ENCODE data around the gene SELENOW.
"Not testable (repeated sequence)": the region's sequence is repeated elsewhere in the genome, so short reads cannot be mapped to it uniquely, and the experiment has no call there.

The SELENOW gene

GRCh38 chr19:47778049-47778953, at the start of gene SELENOW:
Gene SELENOW, plus strand, starts transcription at chr19:47778703. Its CDS starts 83 bp downstream, at chr19:47778786.
- no peaks in the 10 kb centered on the region for H3K9me3 ChIP-seq (ENCODE audit: control insufficient read depth, low read length)
- H3K36me3 ChIP-seq (ENCODE audit: control insufficient read depth, insufficient read depth, low read length) = peaks cover 14% of the 10 kb centered on the region
- peak within 1 kb of the TSS; percentile 98 for H3K9ac ChIP-seq (ENCODE audit: low read length)
- H3K27me3 ChIP-seq (ENCODE audit: control insufficient read depth, insufficient read depth, low read length) = no peaks in the 10 kb centered on the region
- H3K4me1 ChIP-seq (ENCODE audit: control insufficient read depth, insufficient read depth, low read length) = peaks cover 44% of the 10 kb centered on the region
- peak within 1 kb of the TSS; percentile 93 for H3K4me3 ChIP-seq (ENCODE audit: low read length)

GRCh38 chr19:47729468-47729798, 49.1 kb upstream of the SELENOW start:
- Histone ChIP-seq H3K9me3 (ENCODE audit: control insufficient read depth, low read length) (no peaks in the 10 kb centered on the region), H3K27me3 (ENCODE audit: control insufficient read depth, insufficient read depth, low read length) (no peaks in the 10 kb centered on the region), H3K4me3 (ENCODE audit: low read length) (peak overlapping the region; percentile 19), H3K36me3 (ENCODE audit: control insufficient read depth, insufficient read depth, low read length) (no peaks in the 10 kb centered on the region), H3K9ac (ENCODE audit: low read length) (peak overlapping the region; percentile 60), H3K4me1 (ENCODE audit: control insufficient read depth, insufficient read depth, low read length) (peaks cover 27% of the 10 kb centered on the region)

DNA sequence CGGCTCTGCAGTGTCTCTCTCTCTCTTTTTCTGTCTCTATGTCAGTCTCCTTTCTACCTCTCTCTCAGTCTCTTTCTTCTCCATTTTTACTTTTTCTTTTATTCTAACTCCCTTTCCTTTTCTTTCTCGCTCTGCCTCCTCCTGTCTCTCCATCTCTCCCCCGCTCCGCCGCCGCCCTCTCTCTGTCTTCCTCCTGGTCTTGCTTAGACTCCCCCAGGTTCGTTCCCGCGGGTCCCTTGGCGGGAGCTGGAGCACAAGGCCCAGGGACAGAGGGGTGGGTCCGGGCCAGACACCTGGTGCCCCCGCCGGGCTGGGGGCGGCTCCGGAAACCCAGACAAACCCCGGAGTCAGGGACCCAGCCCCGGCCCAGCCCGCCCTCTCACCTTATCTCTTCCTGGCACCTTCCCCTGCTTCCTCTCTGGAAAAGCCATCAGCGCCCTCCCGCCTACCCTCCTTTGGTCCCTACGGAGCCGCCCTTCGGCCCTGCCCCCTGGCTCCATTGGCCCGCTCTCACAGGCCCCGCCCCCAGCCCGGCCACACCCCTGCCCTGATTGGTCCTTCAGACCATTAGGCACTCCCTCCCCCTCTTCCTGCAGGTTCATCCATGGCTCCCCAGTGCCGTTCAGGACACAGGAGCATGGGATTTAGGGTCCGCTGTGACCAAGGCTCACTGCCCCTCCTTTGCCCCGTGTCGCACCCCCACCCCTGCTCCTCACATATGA, 48.5 kb upstream of the SELENOW start:
- Histone ChIP-seq H3K36me3 (ENCODE audit: control insufficient read depth, insufficient read depth, low read length) (no peaks in the 10 kb centered on the region), H3K4me1 (ENCODE audit: control insufficient read depth, insufficient read depth, low read length) (peaks cover 27% of the 10 kb centered on the region), H3K4me3 (ENCODE audit: low read length) (peak overlapping the region; percentile 19), H3K9me3 (ENCODE audit: control insufficient read depth, low read length) (no peaks in the 10 kb centered on the region), H3K27me3 (ENCODE audit: control insufficient read depth, insufficient read depth, low read length) (no peaks in the 10 kb centered on the region), H3K9ac (ENCODE audit: low read length) (peak overlapping the region; percentile 60)

GRCh38 chr19:47730521-47730889, 48.0 kb upstream of the SELENOW start:
- Histone ChIP-seq H3K4me3 (ENCODE audit: low read length) (no peak overlapping the region), H3K9ac (ENCODE audit: low read length) (no peak overlapping the region)

GRCh38 chr19:47730910-47731309, 47.6 kb upstream of the SELENOW start:
- peaks cover 27% of the 10 kb centered on the region for H3K4me1 ChIP-seq (ENCODE audit: control insufficient read depth, insufficient read depth, low read length)
- H3K9ac ChIP-seq (ENCODE audit: low read length) = no peak overlapping the region
- H3K27me3 ChIP-seq (ENCODE audit: control insufficient read depth, insufficient read depth, low read length) = no peaks in the 10 kb centered on the region
- no peaks in the 10 kb centered on the region for H3K36me3 ChIP-seq (ENCODE audit: control insufficient read depth, insufficient read depth, low read length)
- no peak overlapping the region for H3K4me3 ChIP-seq (ENCODE audit: low read length)
- no peaks in the 10 kb centered on the region for H3K9me3 ChIP-seq (ENCODE audit: control insufficient read depth, low read length)

More at GRCh38 chr19:47730521-47730889, 48.0 kb upstream of the SELENOW start:
- no peaks in the 10 kb centered on the region for H3K27me3 ChIP-seq (ENCODE audit: control insufficient read depth, insufficient read depth, low read length)
- peaks cover 27% of the 10 kb centered on the region for H3K4me1 ChIP-seq (ENCODE audit: control insufficient read depth, insufficient read depth, low read length)
- no peaks in the 10 kb centered on the region for H3K36me3 ChIP-seq (ENCODE audit: control insufficient read depth, insufficient read depth, low read length)
- no peaks in the 10 kb centered on the region for H3K9me3 ChIP-seq (ENCODE audit: control insufficient read depth, low read length)

- no peaks in the 10 kb centered on the region for H3K9me3 ChIP-seq (ENCODE audit: control insufficient read depth, low read length)
- H3K4me1 ChIP-seq (ENCODE audit: control insufficient read depth, insufficient read depth, low read length) = peaks cover 5% of the 10 kb centered on the region
- no peak overlapping the region for H3K9ac ChIP-seq (ENCODE audit: low read length)
- no peak overlapping the region for H3K4me3 ChIP-seq (ENCODE audit: low read length)
- H3K36me3 ChIP-seq (ENCODE audit: control insufficient read depth, insufficient read depth, low read length) = no peaks in the 10 kb centered on the region
- no peaks in the 10 kb centered on the region for H3K27me3 ChIP-seq (ENCODE audit: control insufficient read depth, insufficient read depth, low read length)
Measured at GRCh38 chr19:47735131-47735530, 43.4 kb upstream of the SELENOW start.

DNA sequence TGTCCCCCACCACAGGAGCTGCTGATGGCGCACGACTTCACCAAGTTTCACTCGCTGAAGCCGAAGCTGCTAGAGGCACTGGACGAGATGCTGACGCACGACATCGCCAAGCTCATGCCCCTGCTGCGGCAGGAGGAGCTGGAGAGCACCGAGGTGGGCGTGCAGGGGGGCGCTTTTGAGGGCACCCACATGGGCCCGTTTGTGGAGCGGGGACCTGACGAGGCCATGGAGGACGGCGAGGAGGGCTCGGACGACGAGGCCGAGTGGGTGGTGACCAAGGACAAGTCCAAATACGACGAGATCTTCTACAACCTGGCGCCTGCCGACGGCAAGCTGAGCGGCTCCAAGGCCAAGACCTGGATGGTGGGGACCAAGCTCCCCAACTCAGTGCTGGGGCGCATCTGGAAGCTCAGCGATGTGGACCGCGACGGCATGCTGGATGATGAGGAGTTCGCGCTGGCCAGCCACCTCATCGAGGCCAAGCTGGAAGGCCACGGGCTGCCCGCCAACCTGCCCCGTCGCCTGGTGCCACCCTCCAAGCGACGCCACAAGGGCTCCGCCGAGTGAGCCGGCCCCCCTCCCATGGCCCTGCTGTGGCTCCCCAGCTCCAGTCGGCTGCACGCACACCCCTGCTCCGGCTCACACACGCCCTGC, 37.5 kb upstream of the SELENOW start:
- Histone ChIP-seq H3K9me3 (ENCODE audit: control insufficient read depth, low read length) (no peaks in the 10 kb centered on the region), H3K36me3 (ENCODE audit: control insufficient read depth, insufficient read depth, low read length) (no peaks in the 10 kb centered on the region)

GRCh38 chr19:47741544-47742140, 36.9 kb upstream of the SELENOW start:
- Histone ChIP-seq H3K9me3 (ENCODE audit: control insufficient read depth, low read length) (no peaks in the 10 kb centered on the region), H3K4me3 (ENCODE audit: low read length) (no peak overlapping the region), H3K36me3 (ENCODE audit: control insufficient read depth, insufficient read depth, low read length) (no peaks in the 10 kb centered on the region), H3K27me3 (ENCODE audit: control insufficient read depth, insufficient read depth, low read length) (no peaks in the 10 kb centered on the region), H3K9ac (ENCODE audit: low read length) (no peak overlapping the region), H3K4me1 (ENCODE audit: control insufficient read depth, insufficient read depth, low read length) (peaks cover 25% of the 10 kb centered on the region)

More for the DNA sequence above, 37.5 kb upstream of the SELENOW start:
- Histone ChIP-seq H3K4me1 (ENCODE audit: control insufficient read depth, insufficient read depth, low read length) (peaks cover 22% of the 10 kb centered on the region), H3K27me3 (ENCODE audit: control insufficient read depth, insufficient read depth, low read length) (no peaks in the 10 kb centered on the region), H3K9ac (ENCODE audit: low read length) (no peak overlapping the region), H3K4me3 (ENCODE audit: low read length) (no peak overlapping the region)

DNA sequence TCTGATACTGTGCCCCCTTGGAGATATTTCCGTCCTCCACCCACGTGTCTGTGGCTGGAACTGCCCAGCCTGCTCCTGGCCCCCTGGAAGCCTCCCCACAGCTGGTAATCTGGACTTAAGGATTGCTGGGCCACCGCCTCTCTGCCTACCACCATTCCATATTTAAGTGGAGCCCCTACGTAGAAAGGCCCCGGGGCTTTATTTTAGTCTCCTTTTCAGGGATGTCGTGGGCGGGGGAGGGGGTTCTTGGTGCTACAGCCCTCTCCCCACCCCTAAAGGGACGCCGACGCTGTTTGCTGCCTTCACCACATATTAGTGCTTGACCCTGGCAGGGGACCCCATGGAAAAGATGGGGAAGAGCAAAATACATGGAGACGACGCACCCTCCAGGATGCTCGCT, 35.9 kb upstream of the SELENOW start:
- Histone ChIP-seq H3K4me1 (ENCODE audit: control insufficient read depth, insufficient read depth, low read length) (peaks cover 25% of the 10 kb centered on the region), H3K36me3 (ENCODE audit: control insufficient read depth, insufficient read depth, low read length) (no peaks in the 10 kb centered on the region), H3K9me3 (ENCODE audit: control insufficient read depth, low read length) (no peaks in the 10 kb centered on the region), H3K27me3 (ENCODE audit: control insufficient read depth, insufficient read depth, low read length) (no peaks in the 10 kb centered on the region), H3K9ac (ENCODE audit: low read length) (peak overlapping the region; percentile 69), H3K4me3 (ENCODE audit: low read length) (no peak overlapping the region)

- Histone ChIP-seq H3K4me1 (ENCODE audit: control insufficient read depth, insufficient read depth, low read length) (peaks cover 25% of the 10 kb centered on the region), H3K4me3 (ENCODE audit: low read length) (peak within 1 kb of the TSS; percentile 31), H3K36me3 (ENCODE audit: control insufficient read depth, insufficient read depth, low read length) (no peaks in the 10 kb centered on the region), H3K27me3 (ENCODE audit: control insufficient read depth, insufficient read depth, low read length) (no peaks in the 10 kb centered on the region), H3K9me3 (ENCODE audit: control insufficient read depth, low read length) (no peaks in the 10 kb centered on the region), H3K9ac (ENCODE audit: low read length) (peak within 1 kb of the TSS; percentile 83)
Measured at GRCh38 chr19:47745010-47745901, 33.2 kb upstream of the SELENOW start, which contains the start of gene NOP53. Gene NOP53, plus strand, starts transcription at chr19:47745546. Its CDS starts 14 bp downstream, at chr19:47745560.

DNA sequence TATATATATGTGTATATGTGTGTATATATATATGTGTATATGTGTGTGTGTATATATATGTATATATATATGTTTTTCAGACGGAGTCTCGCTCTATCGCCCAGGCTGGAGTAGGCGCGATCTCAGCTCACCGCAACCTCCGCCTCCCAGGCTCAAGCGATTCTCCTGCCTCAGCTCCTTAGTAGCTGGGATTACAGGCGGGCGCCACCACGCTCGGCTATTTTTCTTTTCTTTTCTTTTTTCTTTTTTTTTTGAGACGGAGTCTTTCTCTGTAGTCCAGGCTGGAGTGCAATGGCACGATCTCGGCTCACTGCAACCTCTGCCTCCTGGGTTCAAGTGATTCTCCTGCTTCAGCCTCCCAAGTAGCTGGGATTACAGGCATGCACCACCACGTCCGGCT, 32.4 kb upstream of the SELENOW start:
- H3K36me3 ChIP-seq (ENCODE audit: control insufficient read depth, insufficient read depth, low read length); H3K9me3 ChIP-seq (ENCODE audit: control insufficient read depth, low read length); H3K9ac ChIP-seq (ENCODE audit: low read length): not testable (repeated sequence)

More for the DNA sequence above, 32.4 kb upstream of the SELENOW start:
- not testable (repeated sequence) for H3K4me3 ChIP-seq (ENCODE audit: low read length); H3K27me3 ChIP-seq (ENCODE audit: control insufficient read depth, insufficient read depth, low read length)
- H3K4me1 ChIP-seq (ENCODE audit: control insufficient read depth, insufficient read depth, low read length) = peaks cover 25% of the 10 kb centered on the region

All from mucosa of stomach (tissue), 1 donor.